Activated T-helper 9 cell treated with anti-CD3 and anti-CD28 coated beads, Interleukin-2, amount 50 U/mL, for 16 hours (primary cell): ENCODE measurements around the gene SPPL3.
"Not testable (repeated sequence)": the region's sequence is repeated elsewhere in the genome, so short reads cannot be mapped to it uniquely, and the experiment has no call there.

Experiments used
- DNase-seq: peaks from one replicate; pipeline ENCODE4 v3.0.0-alpha.2; 2020; ENCODE audit warnings: low read depth

The SPPL3 gene

GRCh38 chr12:120920178-120920577, 16.0 kb upstream of the SPPL3 start:
- no peak for DNase-seq

DNA sequence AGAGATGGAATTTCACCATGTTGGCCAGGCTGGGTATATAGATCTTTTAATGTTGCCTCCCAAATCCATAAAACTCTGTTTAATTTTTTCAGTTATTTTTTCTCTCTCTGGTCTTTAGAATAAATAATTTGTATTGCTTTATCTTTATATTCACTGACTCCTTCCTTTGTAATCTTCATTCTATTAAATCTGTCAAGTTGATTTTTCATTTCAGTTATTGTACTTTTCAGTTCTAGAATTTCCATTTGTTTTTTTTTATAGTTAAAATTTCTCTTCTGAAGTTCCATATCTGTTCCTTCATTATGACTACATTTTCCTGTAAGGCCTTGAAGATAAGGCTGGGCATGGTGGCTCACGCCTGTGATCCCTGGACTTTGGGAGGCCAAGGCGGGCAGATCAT, 13.6 kb upstream of the SPPL3 start:
- DNase-seq: no peak

DNA sequence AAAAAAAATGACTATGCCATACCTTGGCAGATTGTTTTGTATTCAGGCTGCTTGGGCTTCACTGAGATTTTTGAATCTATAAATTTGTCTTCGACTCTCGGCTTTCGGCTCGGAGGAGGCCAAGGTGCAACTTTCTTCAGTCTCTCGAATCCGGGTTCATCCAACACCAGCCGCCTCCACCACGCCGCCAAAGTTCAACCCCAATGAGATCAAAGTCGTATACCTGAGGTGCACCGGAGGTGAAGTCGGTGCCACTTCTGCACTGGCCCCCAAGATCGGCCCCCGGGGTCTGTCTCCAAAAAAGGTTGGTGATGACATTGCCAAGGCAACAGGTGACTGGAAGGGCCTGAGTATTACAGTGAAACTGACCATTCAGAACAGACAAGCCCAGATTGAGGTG, 12.4 kb upstream of the SPPL3 start:
- no peak for DNase-seq

DNA sequence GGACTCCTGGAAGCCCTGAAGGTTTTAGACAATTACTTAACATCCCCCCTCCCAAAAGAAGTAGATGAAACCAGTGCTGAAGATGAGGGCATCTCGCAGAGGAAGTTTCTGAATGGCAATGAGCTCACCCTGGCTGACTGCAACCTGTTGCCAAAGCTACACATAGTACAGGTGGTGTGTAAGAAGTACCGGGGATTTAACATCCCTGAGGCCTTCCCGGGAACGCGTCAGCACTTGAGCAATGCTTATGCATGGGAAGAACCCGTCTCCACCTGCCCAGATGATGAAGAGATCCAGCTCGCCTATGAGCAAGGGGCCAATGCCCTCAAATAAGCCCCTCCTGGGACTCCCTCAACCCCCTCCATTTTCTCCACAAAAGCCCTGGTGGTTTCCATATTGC, 10.6 kb upstream of the SPPL3 start:
- no peak for DNase-seq

- no peak for DNase-seq
These were observed 5.6 kb upstream of the SPPL3 start for GRCh38 chr12:120909633-120910298.

DNA sequence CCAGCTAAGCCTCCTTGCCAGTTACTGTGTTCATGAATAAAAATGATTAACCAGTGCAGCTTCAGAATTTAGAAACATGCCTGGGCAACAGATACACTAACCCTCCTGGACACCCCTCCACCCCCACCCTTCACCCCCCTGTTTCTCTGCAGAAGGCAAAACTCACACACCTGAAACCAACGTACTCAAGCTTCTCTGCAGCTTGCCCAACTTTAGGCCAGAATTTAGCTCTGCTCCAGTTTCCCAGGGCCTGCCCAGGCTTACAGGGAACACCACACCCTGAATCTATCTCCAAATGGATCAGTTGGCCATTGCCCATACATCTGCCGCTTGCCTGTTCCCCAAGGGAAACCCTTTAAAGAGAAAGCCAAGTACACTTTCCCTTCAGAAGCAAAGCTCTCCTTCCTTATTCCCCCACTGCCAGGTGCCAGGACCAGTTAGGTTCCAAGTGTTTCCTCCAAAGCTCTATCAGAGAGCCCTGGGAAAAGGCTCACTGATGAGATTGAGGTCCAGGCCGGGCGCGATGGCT, 1.8 kb upstream of the SPPL3 start:
- DNase-seq: no peak

- peak; percentile 53 for DNase-seq
These were observed 554 bp downstream of the SPPL3 start for GRCh38 chr12:120903412-120904196.

DNA sequence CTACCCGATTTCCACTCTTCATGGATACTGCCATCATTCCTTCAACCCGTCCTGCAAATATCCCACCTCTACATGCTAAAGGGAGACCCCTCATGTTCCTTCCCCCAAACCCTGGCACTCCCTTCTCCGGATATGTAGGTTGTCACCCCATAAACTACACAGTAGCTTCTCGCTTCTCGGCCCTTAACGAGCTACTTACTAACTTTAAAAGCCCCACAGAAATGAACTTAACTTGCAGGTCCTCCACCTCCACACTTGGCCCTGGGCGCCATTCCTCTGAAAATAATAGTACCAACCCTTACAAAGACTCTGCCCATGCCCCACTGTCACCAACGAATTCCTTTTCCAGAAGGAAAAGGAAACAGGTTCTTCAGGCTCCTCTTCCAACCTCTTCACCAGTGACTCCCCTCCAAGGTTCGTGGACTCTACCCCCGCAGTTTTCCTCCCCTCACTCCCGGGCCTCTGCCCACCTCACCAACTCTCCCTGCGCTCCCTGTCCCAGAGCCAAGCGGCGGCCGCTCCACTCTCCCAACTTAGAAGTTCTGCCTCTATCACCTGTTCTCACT, 1.2 kb downstream of the SPPL3 start:
- no peak for DNase-seq

- DNase-seq: no peak
These were observed 2.3 kb downstream of the SPPL3 start for GRCh38 chr12:120901818-120902217.

GRCh38 chr12:120901101-120901500, 3.1 kb downstream of the SPPL3 start:
- not testable (repeated sequence) for DNase-seq

GRCh38 chr12:120895532-120895931, 8.6 kb downstream of the SPPL3 start:
- no peak for DNase-seq

DNA sequence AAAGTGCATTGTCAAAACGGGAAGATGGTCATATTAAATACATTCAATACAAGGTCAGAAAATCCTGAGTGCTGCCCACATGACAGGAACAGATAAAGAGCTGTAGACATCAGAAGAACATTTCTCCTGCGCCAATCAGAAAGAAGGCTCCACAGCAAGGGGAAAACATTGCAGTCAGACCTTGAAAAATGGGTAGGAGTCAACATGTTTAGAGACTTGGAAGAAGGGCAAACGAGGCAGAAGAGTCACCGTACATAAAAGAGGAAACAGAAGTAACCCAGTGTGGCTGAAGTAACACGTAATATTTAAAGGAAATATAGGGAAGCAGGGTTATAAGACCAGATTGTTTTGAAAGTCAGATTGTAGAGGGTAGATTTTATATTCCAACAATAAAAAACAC, 11.9 kb downstream of the SPPL3 start:
- DNase-seq: no peak

GRCh38 chr12:120890963-120891362, 13.2 kb downstream of the SPPL3 start:
- DNase-seq: no peak

DNA sequence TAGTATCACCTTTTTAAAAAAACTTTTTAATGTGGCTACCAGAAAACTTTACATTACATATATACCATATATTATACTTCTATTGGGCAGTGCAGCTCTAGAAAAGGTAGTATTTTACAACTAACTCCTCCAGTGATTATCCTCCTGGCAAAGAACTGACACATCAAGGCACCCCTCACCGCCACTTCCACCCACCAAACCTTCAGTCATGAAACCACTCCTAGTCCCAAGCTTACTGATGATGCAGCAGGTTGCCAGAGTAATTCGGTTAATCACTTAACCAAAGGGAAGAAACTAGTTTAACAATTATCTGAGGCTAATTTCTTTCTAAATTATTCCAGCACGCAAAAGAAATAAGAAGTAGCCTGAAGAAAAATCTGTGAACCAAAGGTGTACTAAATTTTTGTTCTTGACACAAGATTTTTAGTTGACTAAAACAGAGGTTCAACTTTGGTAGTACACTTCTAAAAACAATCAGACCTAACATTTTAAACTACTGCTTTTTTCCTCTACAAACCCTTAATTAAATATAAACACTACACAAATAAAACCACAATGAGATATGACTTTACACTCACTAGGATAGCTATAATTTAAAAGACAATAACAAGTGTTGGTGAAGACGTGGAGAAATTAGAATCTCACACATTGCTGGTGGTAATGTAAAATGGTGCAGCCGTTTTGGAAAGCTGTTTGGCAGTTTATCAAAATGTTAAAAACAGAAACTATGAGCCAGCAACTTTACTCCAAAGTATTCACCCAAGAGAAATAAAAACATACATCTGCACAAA, 16.7 kb downstream of the SPPL3 start:
- DNase-seq: no peak

DNA sequence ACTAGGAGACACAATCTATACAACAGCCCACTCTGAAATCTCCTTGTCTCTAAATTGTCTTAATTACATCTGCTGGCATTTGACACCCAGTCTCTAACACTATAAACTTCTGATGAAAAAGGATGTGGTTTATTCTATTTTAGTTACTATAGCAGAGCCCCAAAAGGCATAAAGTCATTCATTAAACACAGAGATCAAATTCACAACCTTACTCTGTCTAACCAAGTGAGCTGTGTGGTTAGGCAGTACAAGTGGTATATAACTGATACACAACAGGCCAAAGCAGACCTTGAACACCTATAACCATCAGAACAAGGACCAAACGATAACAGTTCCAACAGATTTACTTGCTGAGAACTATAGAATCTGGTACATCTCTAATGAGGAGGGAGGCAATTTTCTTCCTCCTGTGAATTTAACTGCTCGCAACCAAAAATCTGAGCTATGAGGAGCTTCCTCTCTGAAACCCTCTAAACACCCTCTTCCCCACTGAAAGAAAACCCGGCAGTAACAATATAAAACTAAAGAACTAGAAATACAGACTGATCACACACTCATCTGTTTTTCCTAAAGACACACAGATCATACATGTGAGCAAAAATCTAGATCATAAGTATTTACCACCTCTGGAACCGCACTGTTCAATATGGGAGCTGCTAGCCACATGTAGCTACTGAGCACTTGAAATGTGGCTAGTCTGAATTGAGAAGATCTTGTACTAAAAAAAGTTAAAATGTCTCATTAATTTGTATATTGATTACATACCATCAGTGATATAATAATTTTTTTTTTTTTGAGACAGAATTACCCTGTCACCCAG, 17.7 kb downstream of the SPPL3 start:
- DNase-seq: no peak

GRCh38 chr12:120885521-120885920, 18.6 kb downstream of the SPPL3 start:
- DNase-seq: no peak

- no peak for DNase-seq
These were observed 19.5 kb downstream of the SPPL3 start for GRCh38 chr12:120884644-120885043.

GRCh38 chr12:120882055-120882555, 22.1 kb downstream of the SPPL3 start:
- no peak for DNase-seq

DNA sequence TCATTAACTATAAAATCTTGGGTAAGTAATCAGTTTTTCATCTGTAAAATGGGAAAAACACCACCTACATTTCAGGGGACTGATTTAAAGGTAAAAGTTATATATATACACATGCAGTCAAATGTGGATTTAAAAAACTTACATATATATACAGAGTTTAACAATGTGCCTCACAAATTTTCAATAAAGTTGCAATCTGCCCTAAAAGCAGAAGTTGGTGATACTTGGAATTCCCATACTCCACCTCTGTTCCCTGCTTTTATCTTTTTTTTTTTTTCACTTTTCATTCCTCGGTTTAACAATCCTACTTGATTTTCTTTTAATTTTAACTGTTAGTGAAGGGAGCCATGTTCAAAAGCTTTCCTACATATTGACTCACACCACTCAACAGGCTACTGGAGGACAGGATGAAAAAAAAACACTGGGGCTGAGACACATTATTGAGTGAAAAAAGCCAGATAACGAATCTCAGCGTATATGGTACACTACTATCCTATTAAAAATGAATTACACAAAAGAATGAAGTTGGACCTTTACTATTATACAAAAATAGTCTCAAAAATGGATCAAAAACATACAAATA, 24.3 kb downstream of the SPPL3 start:
- no peak for DNase-seq

DNA sequence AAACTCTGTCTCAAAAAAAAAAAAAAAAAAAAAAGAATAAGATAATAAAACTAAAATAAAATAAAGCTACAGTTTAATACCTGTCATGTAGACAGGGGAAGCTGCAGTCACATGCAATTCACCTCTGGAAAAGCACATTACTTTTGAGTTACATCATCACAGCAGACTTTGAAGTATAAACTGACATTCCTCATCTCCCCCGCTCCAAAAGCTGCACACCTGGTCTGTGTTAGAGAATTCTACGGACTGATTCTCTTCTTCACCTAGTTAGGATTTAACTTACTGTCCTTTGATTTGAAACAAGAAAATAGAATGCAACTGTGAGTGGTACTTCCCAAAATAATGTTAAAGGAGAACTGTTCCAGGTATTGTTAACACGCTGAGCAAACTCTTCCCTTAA, 25.1 kb downstream of the SPPL3 start:
- no peak for DNase-seq
